ENCODE results near the gene PC. TPM values are rescaled to one million over a fixed set of nuclear protein-coding genes. Genes with fewer than 3 reads are reported as not detected.
A peak's percentile ranks its signal among the peaks of the same experiment; 100 is the strongest.
"Not testable (repeated sequence)": the region's sequence is repeated elsewhere in the genome, so short reads cannot be mapped to it uniquely, and the experiment has no call there.

PC gene
- polyA plus RNA-seq, 4 donors = 44.3 to 58.3 (median 53.0) TPM

DNA sequence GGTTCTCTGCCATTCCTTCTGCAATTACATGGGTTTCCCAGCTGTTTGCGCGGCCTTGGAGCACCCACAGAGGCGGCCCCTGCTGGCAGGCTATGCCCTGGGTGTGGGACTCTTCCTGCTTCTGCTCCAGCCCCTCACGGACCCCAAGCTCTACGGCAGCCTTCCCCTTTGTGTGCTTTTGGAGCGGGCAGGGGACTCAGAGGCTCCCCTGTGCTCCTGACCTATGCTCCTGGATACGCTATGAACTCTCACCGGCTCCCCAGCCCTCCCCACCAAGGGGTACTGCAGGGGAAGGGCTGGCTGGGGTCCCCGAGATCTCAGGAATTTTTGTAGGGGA lies 112.3 kb downstream of the PC start:
- DNase-seq (ENCODE audit: low read depth in 4 of 4, low spot score in 2 of 4) = no peak

DNA sequence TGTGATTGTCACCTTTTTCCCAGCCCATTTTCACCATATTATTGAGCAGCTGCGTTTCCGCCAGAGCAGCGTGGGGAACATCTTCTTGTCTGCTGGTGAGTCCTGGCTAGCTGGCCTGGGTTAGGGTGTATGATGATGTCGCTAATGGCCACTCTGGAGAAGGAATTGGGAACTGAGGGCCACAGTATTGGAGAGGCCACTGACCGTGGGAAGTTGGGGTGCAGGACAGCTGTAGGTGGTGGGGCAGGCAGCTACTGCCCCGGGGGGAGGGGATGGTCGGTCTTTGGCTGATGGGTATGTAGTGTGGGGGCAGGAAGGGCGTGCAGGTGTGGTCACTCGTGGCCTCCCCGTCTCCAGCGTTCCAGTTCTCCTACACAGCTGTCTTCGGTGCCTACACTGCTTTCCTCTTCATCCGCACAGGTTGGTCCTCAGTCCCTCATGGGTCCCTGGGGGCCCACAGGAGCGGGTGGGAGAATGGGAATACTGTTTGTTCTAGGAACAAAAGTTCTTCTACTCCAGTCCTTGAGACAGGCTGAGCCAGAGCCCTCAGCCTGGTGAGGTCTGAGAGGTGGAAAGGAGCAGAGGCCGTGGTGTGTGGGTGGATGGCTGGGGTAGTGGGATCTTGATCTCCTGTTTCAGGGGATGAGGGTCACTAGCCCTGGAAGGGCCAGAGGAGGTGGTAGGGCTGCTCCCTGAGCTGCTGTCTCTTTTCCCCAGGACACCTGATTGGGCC lies 112.9 kb downstream of the PC start:
- DNase-seq (ENCODE audit: low read depth in 4 of 4, low spot score in 2 of 4) = no peak

GRCh38 chr11:66844496-66845142 lies 113.6 kb downstream of the PC start:
- DNase-seq (ENCODE audit: low read depth in 4 of 4, low spot score in 2 of 4) = no peak

DNA sequence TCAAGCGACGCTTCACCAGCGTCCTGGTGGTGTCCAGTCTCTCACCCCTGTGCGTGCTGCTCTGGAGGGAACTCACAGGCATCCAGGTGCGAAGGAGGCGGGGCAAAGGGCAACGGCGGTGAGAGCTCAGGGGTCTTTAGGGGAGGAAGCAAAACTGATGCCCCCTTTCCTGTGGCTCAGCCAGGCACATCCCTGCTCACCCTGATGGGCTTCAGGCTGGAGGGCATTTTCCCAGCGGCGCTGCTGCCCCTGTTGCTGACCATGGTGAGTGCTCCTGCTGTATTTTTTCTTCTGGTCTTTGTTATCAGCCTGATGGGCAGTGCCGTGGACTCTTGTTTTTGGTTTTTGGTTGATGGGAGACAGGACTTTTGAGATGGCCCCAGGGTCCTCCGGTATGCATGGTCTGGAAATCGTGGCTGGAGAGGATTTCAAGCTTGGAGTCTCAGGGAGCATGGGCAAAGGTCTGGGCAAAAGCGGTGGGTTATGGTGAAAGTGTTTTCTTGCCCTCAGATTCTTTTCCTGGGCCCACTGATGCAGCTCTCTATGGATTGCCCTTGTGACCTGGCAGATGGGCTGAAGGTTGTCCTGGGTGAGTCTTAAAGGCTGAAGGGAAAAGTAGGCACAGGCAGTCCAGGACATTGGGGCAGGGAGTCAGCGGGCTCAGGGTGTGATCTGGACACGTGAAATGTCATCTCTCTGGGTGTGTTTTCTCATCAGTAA lies 114.2 kb downstream of the PC start:
- no peak for DNase-seq (ENCODE audit: low read depth in 4 of 4, low spot score in 2 of 4)

- DNase-seq (ENCODE audit: low read depth in 4 of 4, low spot score in 2 of 4) = peak in 3 of 4 donors; percentile 73 to 83 (median 77)
Observed at GRCh38 chr11:66842896-66843775, 115.0 kb downstream of the PC start, which contains the start of gene RCE1. Gene RCE1, plus strand, starts transcription at chr11:66843441. Its CDS starts 15 bp downstream, at chr11:66843456.

- no peak for DNase-seq (ENCODE audit: low read depth in 4 of 4, low spot score in 2 of 4)
Observed at GRCh38 chr11:66842501-66842895, 115.7 kb downstream of the PC start.

DNA sequence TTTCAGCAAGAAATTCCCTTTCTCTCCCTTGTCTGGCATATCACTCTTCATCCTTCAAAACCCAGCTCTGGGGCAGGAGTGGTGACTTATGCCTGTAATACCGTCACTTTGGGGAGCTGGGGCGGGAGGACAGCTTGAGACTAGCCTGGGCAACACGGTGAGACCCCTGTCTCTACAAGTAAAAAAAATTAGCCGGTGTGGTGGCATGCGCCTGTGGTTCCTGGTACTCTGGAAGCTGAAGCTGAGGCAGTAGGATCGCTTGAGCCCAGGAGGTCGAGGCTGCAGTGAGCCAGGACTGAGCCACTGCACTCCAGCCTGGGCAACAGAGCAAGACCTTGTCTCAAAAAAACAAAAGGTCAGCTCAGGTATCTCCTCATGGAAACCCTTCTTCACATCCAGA lies 116.3 kb downstream of the PC start:
- no peak for DNase-seq (ENCODE audit: low read depth in 4 of 4, low spot score in 2 of 4)

DNA sequence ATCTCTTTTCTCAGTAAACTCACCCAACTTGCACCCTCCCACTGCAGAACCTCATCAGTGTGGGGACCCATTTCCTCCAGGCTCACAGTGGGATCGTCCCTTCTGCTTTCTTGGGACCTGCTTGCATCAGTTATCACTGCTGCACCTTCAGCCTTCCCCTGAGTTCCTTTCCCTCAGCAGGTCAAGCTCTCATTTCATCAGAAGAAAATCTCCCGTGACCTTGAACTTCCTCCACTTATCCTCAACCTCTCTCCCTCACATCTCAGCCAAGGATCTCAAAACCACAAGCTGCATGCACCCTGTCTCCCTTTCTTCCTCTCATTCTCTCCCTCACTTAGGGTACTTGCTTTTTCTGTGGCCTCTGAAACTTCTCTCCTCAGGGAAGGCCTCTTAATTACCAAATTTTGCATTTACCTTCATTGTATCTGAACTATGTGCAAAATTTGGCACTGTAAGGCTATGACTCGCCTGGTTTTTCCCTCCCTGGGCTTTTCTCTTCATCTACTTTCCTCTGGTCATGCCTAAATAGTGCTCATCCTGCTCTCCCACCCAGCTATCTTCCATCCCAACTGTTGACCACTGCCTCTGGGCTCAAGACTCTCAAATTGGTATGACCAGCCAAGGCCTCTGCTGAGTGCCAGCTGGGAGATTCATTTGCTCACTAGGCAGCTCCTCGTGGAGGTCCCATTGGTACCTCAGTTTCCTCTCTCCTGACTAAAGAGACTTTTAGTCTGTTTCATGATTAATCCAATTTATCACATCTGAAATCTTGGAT lies 117.7 kb downstream of the PC start:
- no peak for DNase-seq (ENCODE audit: low read depth in 4 of 4, low spot score in 2 of 4)

- no peak for DNase-seq (ENCODE audit: low read depth in 4 of 4, low spot score in 2 of 4)
Observed at GRCh38 chr11:66835768-66836405, 122.3 kb downstream of the PC start.

- DNase-seq (ENCODE audit: low read depth in 4 of 4, low spot score in 2 of 4) = no peak
Observed at GRCh38 chr11:66834943-66835342, 123.2 kb downstream of the PC start.

- no peak for DNase-seq (ENCODE audit: low read depth in 4 of 4, low spot score in 2 of 4)
Observed at GRCh38 chr11:66834539-66834845, 123.7 kb downstream of the PC start.

DNA sequence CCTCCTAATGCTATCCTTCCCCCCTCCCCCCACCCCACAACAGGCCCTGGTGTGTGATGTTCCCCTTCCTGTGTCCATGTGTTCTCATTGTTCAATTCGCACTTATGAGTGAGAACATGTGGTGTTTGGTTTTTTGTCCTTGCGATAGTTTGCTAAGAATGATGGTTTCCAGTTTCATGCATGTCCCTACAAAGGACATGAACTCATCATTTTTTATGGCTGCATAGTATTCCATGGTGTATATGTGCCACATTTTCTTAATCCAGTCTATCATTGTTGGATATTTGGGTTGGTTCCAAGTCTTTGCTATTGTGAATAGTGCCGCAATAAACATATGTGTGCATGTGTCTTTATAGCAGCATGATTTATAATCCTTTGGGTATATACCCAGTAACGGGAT lies 133.6 kb downstream of the PC start:
- DNase-seq (ENCODE audit: low read depth in 4 of 4, low spot score in 2 of 4) = not testable (repeated sequence)

- no peak for DNase-seq (ENCODE audit: low read depth in 4 of 4, low spot score in 2 of 4)
Observed at GRCh38 chr11:66823700-66824099, 134.5 kb downstream of the PC start.

DNA sequence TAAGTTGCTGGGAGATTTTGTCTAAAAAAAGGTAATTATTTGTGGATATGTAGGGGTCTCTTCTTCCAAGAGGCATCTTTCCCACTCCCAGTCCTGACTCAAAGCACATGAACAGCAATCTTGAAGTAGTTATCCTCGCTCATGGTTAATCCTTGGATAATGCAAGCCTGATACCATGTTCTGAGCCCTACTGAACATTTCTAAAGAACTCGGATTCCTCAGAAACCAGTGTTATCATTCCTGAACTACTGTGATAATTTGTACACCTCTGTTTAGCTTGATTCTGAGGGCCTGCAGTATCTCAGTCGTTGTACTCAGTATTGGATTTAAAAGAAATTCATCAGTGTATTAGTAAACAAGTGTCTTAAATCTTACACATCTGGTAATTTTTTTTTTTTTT lies 137.3 kb downstream of the PC start:
- no peak for DNase-seq (ENCODE audit: low read depth in 4 of 4, low spot score in 2 of 4)

GRCh38 chr11:66820381-66820780 lies 137.8 kb downstream of the PC start:
- DNase-seq (ENCODE audit: low read depth in 4 of 4, low spot score in 2 of 4) = no peak

DNA sequence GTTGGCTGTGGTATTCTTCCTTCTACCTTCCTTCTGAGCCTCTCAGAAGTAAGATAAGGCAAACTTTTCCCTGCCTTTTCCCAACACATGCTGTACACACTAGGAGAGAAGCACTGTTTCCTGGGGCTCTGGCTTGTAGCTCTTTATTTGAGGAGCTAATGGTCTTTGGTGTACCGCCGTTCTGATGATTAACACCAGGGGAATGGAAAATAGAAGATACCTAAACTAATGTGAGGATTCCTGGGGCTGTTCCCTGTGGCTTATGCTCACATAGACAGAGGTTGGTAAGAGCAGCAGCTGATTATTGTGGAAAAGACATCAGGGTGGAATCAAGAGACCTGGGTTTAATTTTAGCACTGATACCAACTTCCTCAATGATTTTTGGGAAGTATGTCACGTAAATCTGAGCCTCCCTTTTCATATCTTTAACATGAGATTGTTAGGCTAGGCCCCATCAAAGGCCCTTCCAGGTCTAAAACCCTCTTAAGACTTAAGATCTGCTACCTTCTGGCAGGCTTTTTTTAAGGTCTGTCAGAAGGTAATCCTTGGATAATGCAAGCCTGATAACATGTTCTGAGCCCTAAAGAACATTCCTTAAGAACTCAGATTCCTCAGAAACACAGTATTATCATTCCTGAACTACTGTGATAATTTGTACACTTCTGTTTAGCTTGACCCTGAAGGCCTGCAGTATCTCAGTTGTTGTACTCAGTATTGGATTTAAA lies 139.8 kb downstream of the PC start:
- DNase-seq (ENCODE audit: low read depth in 4 of 4, low spot score in 2 of 4) = no peak

DNA sequence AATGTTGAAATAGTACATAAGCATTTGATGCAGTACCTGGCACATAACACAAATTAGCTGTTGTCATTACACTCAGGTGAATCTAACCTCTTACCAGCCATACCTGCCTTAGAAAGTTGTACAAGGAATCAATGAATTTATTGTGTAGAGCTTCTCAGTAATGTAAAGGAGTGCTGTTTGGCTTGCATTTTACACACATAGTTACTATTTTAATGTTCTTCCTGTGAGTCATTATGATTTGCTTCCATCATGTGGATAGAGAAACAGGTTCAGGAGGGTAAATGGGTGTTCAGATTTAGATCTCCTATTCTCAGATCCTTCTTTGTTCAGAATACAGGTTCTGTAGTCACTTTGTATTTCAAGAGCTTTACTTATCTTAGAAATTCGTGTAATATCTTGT lies 142.5 kb downstream of the PC start:
- DNase-seq (ENCODE audit: low read depth in 4 of 4, low spot score in 2 of 4) = no peak

DNA sequence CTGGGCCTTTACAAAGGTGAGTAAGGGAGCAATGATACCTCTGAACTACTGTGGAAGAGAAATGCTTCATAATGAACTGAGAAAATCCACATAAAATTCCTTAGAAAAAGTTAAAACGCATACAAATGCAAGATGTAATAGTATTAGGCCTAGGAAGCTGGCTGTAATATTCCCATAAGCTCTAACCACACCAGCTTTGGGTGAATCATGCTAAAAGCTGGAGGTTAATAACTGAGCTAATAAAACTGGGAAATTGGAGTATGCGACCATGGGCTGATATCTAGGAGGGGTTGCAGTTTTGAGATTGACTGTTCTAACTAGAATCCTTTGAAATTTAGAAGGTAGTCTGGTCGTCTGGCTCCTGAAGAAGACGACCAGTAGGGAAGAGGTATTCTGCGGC lies 143.5 kb downstream of the PC start:
- no peak for DNase-seq (ENCODE audit: low read depth in 4 of 4, low spot score in 2 of 4)

GRCh38 chr11:66810576-66811185 lies 147.5 kb downstream of the PC start:
- DNase-seq (ENCODE audit: low read depth in 4 of 4, low spot score in 2 of 4) = no peak

All from left renal cortex interstitium (tissue), 4 donors.